NCI-H526 (cell line): ENCODE measurements around the gene PRDM11.

Experiments used
- DNase-seq, 2 experiments: peaks; one replicate each; lab custom pipeline; 2025; lab: John Stamatoyannopoulos, UW

Gene PRDM11

GRCh38 chr11:45158210-45158731, 11.8 kb downstream of the PRDM11 start:
- DNase-seq: peak in 1 of 2 experiments; percentile 23

GRCh38 chr11:45158891-45159605, 12.6 kb downstream of the PRDM11 start:
- DNase-seq: no peak

GRCh38 chr11:45159781-45160365, 13.4 kb downstream of the PRDM11 start:
- no peak for DNase-seq

GRCh38 chr11:45161252-45162063, 15.0 kb downstream of the PRDM11 start:
- no peak for DNase-seq

- DNase-seq: no peak
These were observed 15.6 kb downstream of the PRDM11 start for GRCh38 chr11:45162064-45162375.

- peak in 1 of 2 experiments; percentile 20 for DNase-seq
These were observed 16.8 kb downstream of the PRDM11 start for GRCh38 chr11:45162916-45163879.

GRCh38 chr11:45163956-45164575, 17.6 kb downstream of the PRDM11 start:
- peak in 1 of 2 experiments; percentile 22 for DNase-seq

GRCh38 chr11:45165386-45165785, 18.9 kb downstream of the PRDM11 start:
- no peak for DNase-seq

- no peak for DNase-seq
These were observed 19.6 kb downstream of the PRDM11 start for GRCh38 chr11:45165806-45166603.

GRCh38 chr11:45166604-45166897, 20.1 kb downstream of the PRDM11 start:
- no peak for DNase-seq

- no peak for DNase-seq
These were observed 20.8 kb downstream of the PRDM11 start for GRCh38 chr11:45167283-45167682.

- DNase-seq: no peak
These were observed 22.1 kb downstream of the PRDM11 start for GRCh38 chr11:45168366-45169130.

- no peak for DNase-seq
These were observed 23.1 kb downstream of the PRDM11 start for GRCh38 chr11:45169310-45170072.

GRCh38 chr11:45170484-45170883, 24.0 kb downstream of the PRDM11 start:
- DNase-seq: no peak

GRCh38 chr11:45171550-45171949, 25.1 kb downstream of the PRDM11 start:
- no peak for DNase-seq

- DNase-seq: no peak
These were observed 26.6 kb downstream of the PRDM11 start for GRCh38 chr11:45173064-45173463.

- DNase-seq: no peak
These were observed 27.9 kb downstream of the PRDM11 start for GRCh38 chr11:45174168-45174835.

- DNase-seq: no peak
These were observed 28.5 kb downstream of the PRDM11 start for GRCh38 chr11:45174963-45175362.
